Heart left ventricle (tissue), 16 donors: ENCODE results near the gene KTN1. TPM values are rescaled to one million over a fixed set of nuclear protein-coding genes. Genes with fewer than 3 reads are reported as not detected.

ENCODE experiments used
- ATAC-seq, 4 donors: fragments of 200-7000 bp; cut with Tn5 transposase; one replicate each; pipeline ENCODE4 v1.9.1; 2020 to 2022; ENCODE audit warnings: moderate library complexity in 4 of 4, mild to moderate bottlenecking in 3 of 4, moderate number of reproducible peaks in 1 of 4
- DNase-seq, 5 donors: peaks; one replicate each; pipeline ENCODE4 v3.0.0-alpha.2; 2020
- H3K27ac ChIP-seq, 12 donors: fragments of 200-600 bp; sonication (generic) in 4 of 12; one replicate each; pipeline versions ENCODE4 v1.5.0 to v1.8.0; 2016 to 2022; ENCODE audit warnings: mild to moderate bottlenecking in 2 of 12
- H3K27me3 ChIP-seq, 9 donors: fragments of 200-600 bp; sonication (generic) in 2 of 9; one replicate each; pipeline versions ENCODE4 v1.5.1 to v1.8.0; 2016 to 2022; ENCODE audit warnings: mild to moderate bottlenecking in 3 of 9
- H3K36me3 ChIP-seq, 9 donors: fragments of 200-600 bp; sonication (generic) in 2 of 9; one replicate each; pipeline versions ENCODE4 v1.5.0 to v1.8.0; 2018 to 2022; ENCODE audit warnings: mild to moderate bottlenecking in 2 of 9
- H3K4me1 ChIP-seq, 12 donors: fragments of 200-600 bp; sonication (generic) in 4 of 12; one replicate each; pipeline versions ENCODE4 v1.5.0 to v1.8.0; 2016 to 2022; ENCODE audit warnings: mild to moderate bottlenecking in 3 of 12
- H3K4me3 ChIP-seq, 12 donors: fragments of 200-600 bp; sonication (generic) in 4 of 12; one replicate each; pipeline versions ENCODE4 v1.5.0 to v1.8.0; 2017 to 2022; ENCODE audit warnings: mild to moderate bottlenecking in 9 of 12, moderate library complexity in 4 of 12
- H3K9me3 ChIP-seq, 12 donors: fragments of 200-600 bp; sonication (generic) in 4 of 12; one replicate each; pipeline versions ENCODE4 v1.5.0 to v1.8.0; 2016 to 2022; ENCODE audit warnings: mild to moderate bottlenecking in 1 of 12
- POLR2A ChIP-seq, 2 donors: fragments of 450-650 bp; IDR thresholded peaks; one replicate each; pipeline ENCODE4 v1.6.1; 2017; ENCODE audit warnings: antibody characterized with exemption in 2 of 2, mild to moderate bottlenecking in 2 of 2, moderate library complexity in 2 of 2
- WGBS, 4 donors: extraction: QIAGEN DNeasy Blood & Tissue Kit in 2 of 4; methylation state at CpG; one replicate each; pipeline versions ENCODE4 v1.1.5 to v1.1.7; 2013 to 2018; 5-methylcytosine and 5-hydroxymethylcytosine counted together
- intact Hi-C, 10 donors: fragments of 100-400 bp; cut with DNase I; formaldehyde crosslinking; loops; one replicate each; pipeline versions ENCODE4 v1.11.1 to v1.14.2; 2022
- polyA plus RNA-seq, 2 donors: library from polyadenylated mRNA; stranded (reverse); fragments of 200-250 nt; gene quantifications; one replicate each; pipeline ENCODE4 v1.2.3, GENCODE V29; 2013
- total RNA-seq, 9 donors: library from RNA; depleted of rRNA in 2 of 9; stranded (reverse); fragments of >200 nt in 2 of 9; fragmentation: NEBNext Ultra II Directional in 3 of 9; extraction: Animal tissue kit (Norgen Biotek cat#: 25700) in 3 of 9; gene quantifications; one replicate each; pipeline versions ENCODE4 v1.1.0 to v1.2.4, GENCODE V29; 2016 to 2023
- TF ChIP-seq, protein P1 (sequence below), 12 donors: fragments of 200-600 bp; sonication (generic) in 4 of 12; IDR thresholded peaks; one replicate each; pipeline versions ENCODE4 v1.5.0 to v1.8.0; 2018 to 2022; ENCODE audit warnings: antibody characterized with exemption in 12 of 12, mild to moderate bottlenecking in 5 of 12
- donor health status: ischemic (EF 13 %, LVEDD 7.1; RV severe dilation, severe dysfunction).
- donor health status: healthy with polysubstance abuse.
- donor health status: DM: no; HTN: yes; CAD: no.
- donor health status: DM: no; HTN: no; CAD: no.
- donor health status: ischemic (EF 25% LVEDD 6.9; RV normal size, moderate dysfunction).
- donor health status: ischemic (EF 25% LVEDD 5.7; RV mildly dilated, moderate dysfunction).
- donor health status: healthy.
- donor health status: DM: yes; HTN: yes; CAD: no.
- donor health status: ischemic (EF 35%, LVEDD 5.7; RV mildly dilated, moderate dysfunction).
- donor health status: nonischemic (EF 11% LVEDD 7.7; RV severe dilation, severe dysfunction).
- donor health status: DM: yes; HTN: yes; CAD: no.
- donor health status: PGD.
- donor health status: ischemic (EF 29% LVEDD 5.4; RV normal size, mild dysfunction).
- donor health status: nonischemic (EF 23%, LVEDD 6.1; RV moderate dilation, normal function).

KTN1 gene
- total and polyA plus RNA-seq, 11 donors = 150 to 340 (median 249) TPM

DNA sequence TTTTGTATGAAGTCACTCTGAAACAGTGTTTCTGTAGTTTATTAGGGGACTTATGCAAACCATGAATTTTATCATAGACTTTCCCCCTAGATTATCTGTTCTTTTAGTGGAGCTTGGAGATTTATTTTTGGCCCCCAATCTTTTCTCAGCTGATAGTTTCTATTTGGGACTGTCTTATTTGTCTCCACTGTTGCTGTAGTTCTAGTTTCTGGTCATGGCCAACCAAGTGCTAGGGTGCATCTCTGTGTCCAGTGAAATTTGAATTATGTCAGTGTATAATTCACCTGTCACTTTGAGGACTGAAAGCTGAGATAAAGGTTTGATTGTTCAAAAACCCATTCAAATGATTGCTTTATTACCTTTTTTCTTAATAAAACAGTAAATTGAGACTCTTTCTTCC, 61.3 kb downstream of the KTN1 start:
- intact Hi-C loops = loop anchor here in 2 of 10 donors (10.0 kb wide), 1 partner anchor 56 kb away; the partner anchor contains the start of gene KTN1 (in 2 of the 2)
- DNase-seq (no peak), ATAC-seq (peak in 2 of 4 donors; percentile 54 to 59)
- H3K36me3 ChIP-seq = peaks cover 0 to 91% (median 75%) of the 10 kb centered on the region in 9 donors
- no peak overlapping the region for H3K4me3 ChIP-seq
- no peak for TF ChIP-seq POLR2A (IDR thresholded peaks at IDR 0.05)
- TF ChIP-seq, protein P1, sequence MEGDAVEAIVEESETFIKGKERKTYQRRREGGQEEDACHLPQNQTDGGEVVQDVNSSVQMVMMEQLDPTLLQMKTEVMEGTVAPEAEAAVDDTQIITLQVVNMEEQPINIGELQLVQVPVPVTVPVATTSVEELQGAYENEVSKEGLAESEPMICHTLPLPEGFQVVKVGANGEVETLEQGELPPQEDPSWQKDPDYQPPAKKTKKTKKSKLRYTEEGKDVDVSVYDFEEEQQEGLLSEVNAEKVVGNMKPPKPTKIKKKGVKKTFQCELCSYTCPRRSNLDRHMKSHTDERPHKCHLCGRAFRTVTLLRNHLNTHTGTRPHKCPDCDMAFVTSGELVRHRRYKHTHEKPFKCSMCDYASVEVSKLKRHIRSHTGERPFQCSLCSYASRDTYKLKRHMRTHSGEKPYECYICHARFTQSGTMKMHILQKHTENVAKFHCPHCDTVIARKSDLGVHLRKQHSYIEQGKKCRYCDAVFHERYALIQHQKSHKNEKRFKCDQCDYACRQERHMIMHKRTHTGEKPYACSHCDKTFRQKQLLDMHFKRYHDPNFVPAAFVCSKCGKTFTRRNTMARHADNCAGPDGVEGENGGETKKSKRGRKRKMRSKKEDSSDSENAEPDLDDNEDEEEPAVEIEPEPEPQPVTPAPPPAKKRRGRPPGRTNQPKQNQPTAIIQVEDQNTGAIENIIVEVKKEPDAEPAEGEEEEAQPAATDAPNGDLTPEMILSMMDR (IDR thresholded peaks at IDR 0.05) = no peak
- H3K9me3 ChIP-seq = no peaks in the 10 kb centered on the region
- peaks cover 0 to 35% (median 10%) of the 10 kb centered on the region in 12 donors for H3K4me1 ChIP-seq
- H3K27ac ChIP-seq = peak overlapping the region in 3 of 12 donors; percentile 12 to 27 (median 20)
- no peaks in the 10 kb centered on the region for H3K27me3 ChIP-seq

DNA sequence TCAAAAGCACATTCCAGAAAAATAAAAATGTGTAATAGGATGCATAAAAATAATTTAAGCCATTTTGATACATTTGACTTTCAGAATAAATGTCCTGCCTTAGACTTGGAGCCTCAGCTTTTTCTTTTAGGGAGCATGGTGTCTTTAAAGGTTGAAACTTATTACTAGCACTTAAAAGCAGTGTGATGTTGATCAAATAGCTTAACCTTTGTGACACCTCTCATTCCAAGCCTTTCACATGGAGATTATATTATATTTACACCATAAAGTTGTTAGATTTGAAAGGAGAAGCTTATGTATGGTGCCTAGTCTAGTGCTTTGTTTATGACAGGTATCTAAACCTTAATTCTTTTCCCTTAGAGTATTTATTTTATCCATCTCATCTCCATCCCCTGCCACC, 61.9 kb downstream of the KTN1 start:
- Histone ChIP-seq H3K27ac (peak overlapping the region in 3 of 12 donors; percentile 12 to 27 (median 20)), H3K36me3 (peaks cover 0 to 87% (median 69%) of the 10 kb centered on the region in 9 donors)
- intact Hi-C loops = loop anchor here in 2 of 10 donors (10.0 kb wide), 1 partner anchor 57 kb away; the partner anchor contains the start of gene KTN1 (in 2 of the 2)

DNA sequence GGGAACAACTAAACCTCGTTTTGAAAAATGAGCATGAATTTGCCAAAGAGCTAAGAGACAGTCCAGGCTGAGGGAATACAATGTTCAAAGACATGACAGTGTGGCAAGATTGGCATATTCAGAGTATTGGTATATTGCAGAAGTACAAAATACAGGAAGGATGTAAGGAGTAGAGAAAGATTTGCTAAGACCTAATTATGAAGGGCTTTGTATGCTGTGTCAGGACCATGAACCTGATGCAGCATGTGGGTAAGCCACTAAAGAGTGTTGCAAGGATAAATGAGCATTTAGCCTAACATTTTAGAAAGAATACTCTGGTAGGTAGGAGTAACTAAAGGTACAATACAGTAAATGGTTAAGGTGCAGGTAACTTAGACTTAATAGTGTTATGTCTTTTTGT, 65.1 kb downstream of the KTN1 start:
- TF ChIP-seq POLR2A (IDR thresholded peaks at IDR 0.05) = no peak
- TF ChIP-seq, protein P1 (IDR thresholded peaks at IDR 0.05) = no peak
- Histone ChIP-seq H3K9me3 (no peaks in the 10 kb centered on the region), H3K4me3 (no peak overlapping the region), H3K27ac (no peak overlapping the region), H3K27me3 (no peaks in the 10 kb centered on the region), H3K36me3 (peaks cover 0 to 84% (median 62%) of the 10 kb centered on the region in 9 donors), H3K4me1 (peaks cover 0 to 35% (median 10%) of the 10 kb centered on the region in 12 donors)
- no peak for DNase-seq
- 49 to 62% (median 57%) methylated on average over 1 of the region's 1 CpG for WGBS, 4 donors
- intact Hi-C loops = loop anchor here in 2 of 10 donors (10.0 kb wide), 1 partner anchor 60 kb away; the partner anchor contains the start of gene KTN1 (in 2 of the 2)
- peak in 1 of 4 donors; percentile 15 for ATAC-seq

More for the DNA sequence above, 61.9 kb downstream of the KTN1 start:
- DNase-seq = no peak
- TF ChIP-seq, protein P1 (IDR thresholded peaks at IDR 0.05) = no peak
- Histone ChIP-seq H3K9me3 (no peaks in the 10 kb centered on the region), H3K4me1 (peaks cover 0 to 35% (median 10%) of the 10 kb centered on the region in 12 donors), H3K4me3 (no peak overlapping the region), H3K27me3 (no peaks in the 10 kb centered on the region)
- ATAC-seq = no peak

DNA sequence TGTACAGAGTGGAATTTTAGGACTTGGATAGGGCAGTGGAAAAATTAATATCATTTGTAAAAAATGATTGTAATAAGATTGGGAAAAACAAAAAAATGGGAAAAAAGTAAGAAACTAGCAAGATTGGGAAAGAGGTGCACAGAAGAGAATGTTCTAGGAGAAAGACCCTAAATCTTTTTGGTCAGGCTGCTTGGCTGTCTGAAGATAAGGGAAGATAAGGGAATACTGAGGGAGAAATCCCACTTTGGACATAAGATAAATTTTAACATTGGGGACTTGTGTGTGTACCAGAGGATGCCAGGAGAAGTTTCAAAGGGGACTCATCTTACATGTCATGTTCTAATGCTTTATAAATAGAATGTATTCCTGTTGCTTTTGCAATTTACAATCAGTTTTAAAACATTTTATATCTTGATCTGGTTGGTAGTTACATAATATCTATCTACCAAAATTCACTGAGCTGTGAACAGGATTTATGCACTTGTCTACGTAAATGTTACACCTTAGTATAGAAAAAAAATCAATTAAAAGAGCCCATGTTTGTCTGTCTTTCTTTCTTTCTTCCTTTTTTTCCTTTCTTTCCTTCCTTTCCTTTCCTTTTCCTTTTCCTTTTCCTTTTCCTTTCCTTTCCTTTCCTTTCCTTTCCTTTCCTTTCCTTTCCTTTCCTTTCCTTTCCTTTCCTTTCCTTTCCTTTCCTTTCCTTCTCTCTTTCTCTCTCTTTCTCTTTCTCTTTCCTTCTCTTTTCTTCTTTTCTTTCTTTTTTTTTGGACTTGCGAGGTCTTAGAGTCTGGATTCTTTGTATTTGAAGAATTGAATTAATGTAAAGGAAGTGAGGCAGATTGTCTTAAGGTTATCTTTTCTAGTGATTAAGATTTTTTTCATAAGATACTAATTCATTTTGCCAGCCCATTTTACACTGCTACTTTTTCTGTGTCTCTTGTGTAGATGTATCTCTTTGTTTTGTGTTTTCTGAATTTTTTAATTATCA, 66.1 kb downstream of the KTN1 start:
- H3K27me3 ChIP-seq = no peaks in the 10 kb centered on the region
- ATAC-seq (no peak), DNase-seq (no peak)
- H3K27ac ChIP-seq = no peak overlapping the region
- no peak overlapping the region for H3K4me3 ChIP-seq
- peaks cover 0 to 84% (median 62%) of the 10 kb centered on the region in 9 donors for H3K36me3 ChIP-seq
- 95 to 100% (median 98%) methylated on average over 2 of the region's 2 CpGs for WGBS, 4 donors
- TF ChIP-seq POLR2A (IDR thresholded peaks at IDR 0.05) = no peak
- TF ChIP-seq, protein P1 (IDR thresholded peaks at IDR 0.05) = no peak
- H3K4me1 ChIP-seq = peaks cover 0 to 35% (median 10%) of the 10 kb centered on the region in 12 donors
- no peaks in the 10 kb centered on the region for H3K9me3 ChIP-seq
- intact Hi-C loops = loop anchor here in 2 of 10 donors (10.0 kb wide), 1 partner anchor 61 kb away; the partner anchor contains the start of gene KTN1 (in 2 of the 2)
